Subcutaneous adipose tissue (tissue), 4 donors: ENCODE data around the gene TFIP11. TPM values are rescaled to one million over a fixed set of nuclear protein-coding genes. Genes with fewer than 3 reads are reported as not detected.

Source experiments
- total RNA-seq, 4 donors: library from RNA; depleted of rRNA; stranded (reverse); fragments of >200 nt; gene quantifications; one replicate each; pipeline ENCODE4 v1.1.0, GENCODE V29; 2016
- TF ChIP-seq, protein P1 (sequence below): fragments of 450-650 bp; IDR thresholded peaks from one replicate; pipeline ENCODE4 v1.5.1; 2016; ENCODE audit warnings: low read depth, mild to moderate bottlenecking, control low read depth, antibody characterized with exemption, moderate library complexity

The TFIP11 gene
- total RNA-seq, 4 donors from 2014 or later = 15.8 to 41.6 (median 18.7) TPM

- TF ChIP-seq, protein P1, sequence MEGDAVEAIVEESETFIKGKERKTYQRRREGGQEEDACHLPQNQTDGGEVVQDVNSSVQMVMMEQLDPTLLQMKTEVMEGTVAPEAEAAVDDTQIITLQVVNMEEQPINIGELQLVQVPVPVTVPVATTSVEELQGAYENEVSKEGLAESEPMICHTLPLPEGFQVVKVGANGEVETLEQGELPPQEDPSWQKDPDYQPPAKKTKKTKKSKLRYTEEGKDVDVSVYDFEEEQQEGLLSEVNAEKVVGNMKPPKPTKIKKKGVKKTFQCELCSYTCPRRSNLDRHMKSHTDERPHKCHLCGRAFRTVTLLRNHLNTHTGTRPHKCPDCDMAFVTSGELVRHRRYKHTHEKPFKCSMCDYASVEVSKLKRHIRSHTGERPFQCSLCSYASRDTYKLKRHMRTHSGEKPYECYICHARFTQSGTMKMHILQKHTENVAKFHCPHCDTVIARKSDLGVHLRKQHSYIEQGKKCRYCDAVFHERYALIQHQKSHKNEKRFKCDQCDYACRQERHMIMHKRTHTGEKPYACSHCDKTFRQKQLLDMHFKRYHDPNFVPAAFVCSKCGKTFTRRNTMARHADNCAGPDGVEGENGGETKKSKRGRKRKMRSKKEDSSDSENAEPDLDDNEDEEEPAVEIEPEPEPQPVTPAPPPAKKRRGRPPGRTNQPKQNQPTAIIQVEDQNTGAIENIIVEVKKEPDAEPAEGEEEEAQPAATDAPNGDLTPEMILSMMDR = no peak
Measured at GRCh38 chr22:26487996-26488395, 24.3 kb downstream of the TFIP11 start.

- TF ChIP-seq, protein P1 = no peak
Measured at GRCh38 chr22:26486394-26486793, 25.9 kb downstream of the TFIP11 start.

- TF ChIP-seq, protein P1 = no peak
Measured at GRCh38 chr22:26485806-26486390, 26.4 kb downstream of the TFIP11 start.

DNA sequence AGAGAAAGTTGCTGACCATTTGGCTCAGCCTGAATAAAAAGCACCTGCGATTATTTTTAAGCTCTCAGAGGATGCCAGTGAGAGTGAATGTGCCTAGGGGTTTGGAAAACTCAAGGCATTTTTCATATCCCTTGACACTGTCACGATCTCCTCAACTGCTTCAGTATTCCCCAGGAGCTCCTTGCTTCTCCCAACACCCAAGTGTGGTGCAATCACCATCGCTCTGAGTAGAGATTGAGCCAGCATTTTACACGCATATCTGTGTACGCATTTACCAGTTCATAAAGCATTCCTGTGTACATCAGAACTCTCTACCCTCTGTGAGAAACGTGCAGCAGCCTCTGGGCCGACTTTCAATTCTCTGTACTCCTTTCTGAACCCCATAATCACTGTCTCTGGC lies 27.3 kb downstream of the TFIP11 start:
- TF ChIP-seq, protein P1 = no peak

GRCh38 chr22:26484360-26484706 lies 27.9 kb downstream of the TFIP11 start:
- TF ChIP-seq, protein P1 = no peak

GRCh38 chr22:26483439-26484359 lies 28.6 kb downstream of the TFIP11 start, which contains the start of the genes HPS4 and SRRD:
HPS4 (minus strand) TSS chr22:26483783; CDS start chr22:26481762, 2,021 bp downstream.
SRRD (plus strand) TSS chr22:26483877; CDS start chr22:26483891, 14 bp downstream.
- TF ChIP-seq, protein P1 = no peak

DNA sequence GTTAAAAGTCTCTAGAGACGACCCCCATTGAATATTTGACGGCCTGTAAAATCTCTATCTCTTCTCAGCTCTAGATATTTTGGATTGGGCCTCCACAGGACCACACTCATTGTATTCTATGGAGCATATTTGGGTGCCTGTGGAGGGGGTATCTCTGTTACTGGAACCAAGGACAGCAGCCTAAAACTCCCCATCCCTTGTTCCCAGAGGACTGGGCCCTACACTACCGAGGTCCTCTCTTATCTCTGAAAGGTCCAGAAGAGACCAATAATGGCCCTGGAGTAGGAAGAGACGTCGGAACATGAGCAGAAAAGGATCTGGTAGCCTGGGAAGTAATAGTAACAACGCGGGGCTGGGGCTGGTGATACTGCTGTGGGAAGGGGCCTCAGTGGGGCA lies 29.2 kb downstream of the TFIP11 start:
- TF ChIP-seq, protein P1 = no peak
